ENCODE results near the gene SLC27A2.
A peak's percentile ranks its signal among the peaks of the same experiment; 100 is the strongest.
"Not testable (repeated sequence)": the region's sequence is repeated elsewhere in the genome, so short reads cannot be mapped to it uniquely, and the experiment has no call there.

SLC27A2 gene

GRCh38 chr15:50163719-50164410, 18.1 kb upstream of the SLC27A2 start:
- no peak for DNase-seq (ENCODE audit: low spot score)

GRCh38 chr15:50164458-50164857, 17.5 kb upstream of the SLC27A2 start:
- no peak for DNase-seq (ENCODE audit: low spot score)

- DNase-seq (ENCODE audit: low spot score) = no peak
Observed at GRCh38 chr15:50166216-50166615, 15.8 kb upstream of the SLC27A2 start.

GRCh38 chr15:50167110-50167509, 14.9 kb upstream of the SLC27A2 start:
- DNase-seq (ENCODE audit: low spot score) = no peak

- DNase-seq (ENCODE audit: low spot score) = no peak
Observed at GRCh38 chr15:50168379-50168778, 13.6 kb upstream of the SLC27A2 start.

GRCh38 chr15:50168783-50169411, 13.1 kb upstream of the SLC27A2 start:
- no peak for DNase-seq (ENCODE audit: low spot score)

GRCh38 chr15:50172360-50172895, 9.6 kb upstream of the SLC27A2 start:
- not testable (repeated sequence) for DNase-seq (ENCODE audit: low spot score)

- DNase-seq (ENCODE audit: low spot score) = no peak
Observed at GRCh38 chr15:50176869-50177268, 5.1 kb upstream of the SLC27A2 start.

GRCh38 chr15:50180091-50180490, 1.9 kb upstream of the SLC27A2 start:
- DNase-seq (ENCODE audit: low spot score) = no peak

GRCh38 chr15:50180582-50180981, 1.4 kb upstream of the SLC27A2 start:
- DNase-seq (ENCODE audit: low spot score) = no peak

- no peak for DNase-seq (ENCODE audit: low spot score)
Observed at GRCh38 chr15:50181201-50181968, 611 bp upstream of the SLC27A2 start.

- peak; percentile 23 for DNase-seq (ENCODE audit: low spot score)
Observed at GRCh38 chr15:50182219-50183013, 420 bp downstream of the SLC27A2 start.

GRCh38 chr15:50183112-50183794, 1.3 kb downstream of the SLC27A2 start:
- DNase-seq (ENCODE audit: low spot score) = no peak

- DNase-seq (ENCODE audit: low spot score) = no peak
Observed at GRCh38 chr15:50184863-50185504, 3.0 kb downstream of the SLC27A2 start.

GRCh38 chr15:50186090-50186489, 4.1 kb downstream of the SLC27A2 start:
- DNase-seq (ENCODE audit: low spot score) = no peak

GRCh38 chr15:50186752-50187151, 4.8 kb downstream of the SLC27A2 start:
- DNase-seq (ENCODE audit: low spot score) = no peak

GRCh38 chr15:50187525-50187924, 5.5 kb downstream of the SLC27A2 start:
- DNase-seq (ENCODE audit: low spot score) = no peak

- no peak for DNase-seq (ENCODE audit: low spot score)
Observed at GRCh38 chr15:50187997-50188396, 6.0 kb downstream of the SLC27A2 start.

- not testable (repeated sequence) for DNase-seq (ENCODE audit: low spot score)
Observed at GRCh38 chr15:50188793-50189192, 6.8 kb downstream of the SLC27A2 start.

GRCh38 chr15:50189633-50190032, 7.6 kb downstream of the SLC27A2 start:
- DNase-seq (ENCODE audit: low spot score) = peak; percentile 53

- peak; percentile 55 for DNase-seq (ENCODE audit: low spot score)
Observed at GRCh38 chr15:50190166-50190570, 8.2 kb downstream of the SLC27A2 start.
